ENCODE measurements around the gene BACH2.
A peak's percentile ranks its signal among the peaks of the same experiment; 100 is the strongest.
"Not testable (repeated sequence)": the region's sequence is repeated elsewhere in the genome, so short reads cannot be mapped to it uniquely, and the experiment has no call there.

BACH2 gene

DNA sequence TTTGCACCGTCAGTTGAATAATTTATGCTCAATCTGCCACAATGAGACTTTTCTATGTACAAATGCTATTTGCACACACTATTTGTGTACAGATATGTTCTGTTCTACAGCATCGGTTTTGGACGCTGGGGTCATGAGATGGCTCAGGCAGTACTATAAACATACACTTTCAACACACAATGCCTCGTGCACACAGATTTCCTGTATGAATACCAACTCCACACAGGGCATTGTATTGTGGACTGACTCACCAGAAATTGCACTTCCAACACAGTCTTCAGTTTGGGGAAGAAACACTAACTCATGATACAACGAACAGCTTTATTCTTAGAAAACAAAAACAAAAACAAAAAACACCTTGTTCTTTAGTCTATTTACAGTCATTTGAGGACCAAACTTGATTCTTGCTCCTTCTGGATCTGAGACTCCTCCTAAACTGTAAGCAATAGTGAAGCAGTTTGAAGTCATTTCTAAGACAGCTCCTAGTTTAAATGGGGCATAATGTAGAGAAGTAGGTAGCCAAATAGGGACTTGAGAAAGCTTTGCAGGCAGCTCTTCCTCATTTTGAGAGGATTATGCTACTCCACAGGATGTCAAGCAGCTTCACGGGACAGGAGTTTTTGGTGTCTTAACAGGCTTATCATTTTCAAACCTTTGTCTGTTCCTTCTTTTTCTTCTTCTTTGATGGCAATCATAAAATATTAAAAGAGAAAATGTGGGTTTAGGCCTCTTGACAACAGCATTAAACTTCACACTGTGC, 368.7 kb downstream of the BACH2 start:
- DNase-seq = peak; percentile 10

DNA sequence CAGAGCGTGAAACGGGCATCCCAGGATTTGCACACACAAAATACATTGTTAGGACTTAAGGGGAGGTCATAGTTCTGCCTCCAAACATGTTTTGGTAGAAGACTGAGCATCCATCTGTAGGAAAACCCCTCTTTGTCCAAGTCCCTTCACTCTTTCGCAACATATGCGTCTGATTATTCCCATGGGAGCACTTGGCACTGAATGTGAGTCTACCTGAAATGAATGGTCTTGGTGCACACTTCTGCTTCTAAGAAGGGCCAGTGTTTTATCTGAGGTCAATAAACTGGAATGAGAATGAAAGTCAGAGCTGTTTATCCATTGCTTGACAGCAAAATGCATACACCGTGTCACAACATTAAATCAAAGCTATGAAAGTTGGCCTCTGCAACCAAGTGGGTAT, 369.4 kb downstream of the BACH2 start:
- no peak for DNase-seq

GRCh38 chr6:89925826-89926225, 370.8 kb downstream of the BACH2 start:
- DNase-seq = peak; percentile 21

DNA sequence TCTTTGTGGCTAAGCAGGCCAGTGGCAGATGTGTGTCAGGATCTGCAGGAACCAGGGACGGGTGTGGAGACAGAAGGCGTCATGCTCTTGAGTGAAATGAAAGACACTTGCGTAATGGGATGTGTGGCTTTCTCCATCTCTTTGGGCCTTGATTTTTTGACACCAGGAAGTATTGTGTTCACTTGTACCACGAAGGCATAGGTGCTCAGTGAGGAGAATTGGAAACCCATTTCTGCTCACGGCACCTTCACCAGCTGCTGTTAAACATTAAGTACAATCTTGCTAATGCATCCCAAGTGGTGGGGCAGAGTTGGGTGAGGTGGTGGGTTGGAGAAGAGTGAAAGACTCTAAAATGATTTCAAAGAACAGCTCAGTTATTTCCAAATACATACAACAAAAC, 372.4 kb downstream of the BACH2 start:
- no peak for DNase-seq

DNA sequence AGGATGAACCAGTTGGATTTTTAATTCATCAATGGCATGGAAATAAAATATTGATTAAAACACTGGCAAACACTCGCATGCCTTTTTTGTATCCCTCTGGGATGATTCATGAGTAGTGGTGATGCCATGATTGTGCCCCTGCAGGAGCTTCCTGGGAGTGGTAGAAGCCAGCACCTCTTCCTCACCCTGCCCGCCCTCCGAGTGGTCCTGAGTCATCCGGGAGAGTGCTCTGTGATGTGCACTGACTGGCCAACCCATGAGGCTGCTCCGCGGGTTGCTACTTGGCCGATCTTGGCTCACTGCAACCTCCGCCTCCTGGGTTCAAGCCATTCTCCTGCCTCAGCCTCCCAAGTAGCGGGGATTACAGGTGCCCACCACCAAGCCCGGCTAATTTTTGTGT, 375.0 kb downstream of the BACH2 start:
- DNase-seq = no peak

DNA sequence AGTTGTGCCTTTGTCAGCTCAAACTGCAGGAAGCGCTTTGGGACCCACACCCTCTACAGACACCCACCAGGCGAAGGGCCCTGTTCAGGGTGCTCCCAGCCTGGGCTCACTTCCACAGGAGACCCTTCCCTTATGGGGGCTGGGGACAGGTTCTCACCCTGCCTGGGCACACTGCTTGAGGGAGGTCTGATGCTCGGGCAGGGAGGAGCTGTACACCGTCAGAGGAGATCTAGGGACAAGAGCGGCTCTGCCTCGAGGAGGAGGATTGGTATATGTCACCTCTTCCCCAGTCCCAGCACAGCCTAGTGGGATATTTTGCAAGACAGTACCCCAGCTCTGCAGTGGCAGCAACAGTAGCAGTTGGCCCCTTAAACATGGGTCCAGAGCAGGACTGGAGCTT, 375.4 kb downstream of the BACH2 start:
- no peak for DNase-seq

DNA sequence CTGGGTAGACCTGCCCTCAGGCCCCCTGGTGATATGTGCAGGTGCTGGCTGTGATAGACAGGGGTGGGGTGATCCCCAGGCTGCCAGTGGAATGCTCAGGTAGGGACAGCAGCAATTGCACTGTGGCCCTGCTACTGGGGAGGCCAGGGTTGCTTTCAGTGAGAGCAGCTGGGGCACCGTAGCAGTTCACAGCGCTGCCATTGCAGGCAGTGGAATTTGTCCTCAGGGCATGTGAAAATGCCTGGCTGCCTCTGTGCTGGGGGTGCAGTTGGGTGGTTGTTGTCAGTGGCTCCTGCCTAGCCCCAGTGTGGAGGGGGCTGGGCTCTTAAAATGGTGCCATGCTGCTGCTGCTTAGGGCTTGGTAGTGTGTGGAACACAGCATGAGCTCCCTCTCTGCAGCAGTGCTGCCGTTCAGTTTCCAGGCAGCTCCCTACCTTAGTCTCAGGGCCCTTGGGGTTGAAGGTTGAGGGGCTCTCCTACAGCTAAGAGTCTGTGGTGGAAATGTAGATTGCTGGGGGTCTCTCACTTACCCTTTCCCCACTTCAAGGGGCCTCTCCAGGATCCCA, 378.8 kb downstream of the BACH2 start:
- no peak for DNase-seq

- no peak for DNase-seq
Measured at GRCh38 chr6:89917216-89917615, 379.4 kb downstream of the BACH2 start.

- no peak for DNase-seq
Measured at GRCh38 chr6:89916136-89916920, 380.3 kb downstream of the BACH2 start.

- no peak for DNase-seq
Measured at GRCh38 chr6:89910902-89911240, 385.8 kb downstream of the BACH2 start.

DNA sequence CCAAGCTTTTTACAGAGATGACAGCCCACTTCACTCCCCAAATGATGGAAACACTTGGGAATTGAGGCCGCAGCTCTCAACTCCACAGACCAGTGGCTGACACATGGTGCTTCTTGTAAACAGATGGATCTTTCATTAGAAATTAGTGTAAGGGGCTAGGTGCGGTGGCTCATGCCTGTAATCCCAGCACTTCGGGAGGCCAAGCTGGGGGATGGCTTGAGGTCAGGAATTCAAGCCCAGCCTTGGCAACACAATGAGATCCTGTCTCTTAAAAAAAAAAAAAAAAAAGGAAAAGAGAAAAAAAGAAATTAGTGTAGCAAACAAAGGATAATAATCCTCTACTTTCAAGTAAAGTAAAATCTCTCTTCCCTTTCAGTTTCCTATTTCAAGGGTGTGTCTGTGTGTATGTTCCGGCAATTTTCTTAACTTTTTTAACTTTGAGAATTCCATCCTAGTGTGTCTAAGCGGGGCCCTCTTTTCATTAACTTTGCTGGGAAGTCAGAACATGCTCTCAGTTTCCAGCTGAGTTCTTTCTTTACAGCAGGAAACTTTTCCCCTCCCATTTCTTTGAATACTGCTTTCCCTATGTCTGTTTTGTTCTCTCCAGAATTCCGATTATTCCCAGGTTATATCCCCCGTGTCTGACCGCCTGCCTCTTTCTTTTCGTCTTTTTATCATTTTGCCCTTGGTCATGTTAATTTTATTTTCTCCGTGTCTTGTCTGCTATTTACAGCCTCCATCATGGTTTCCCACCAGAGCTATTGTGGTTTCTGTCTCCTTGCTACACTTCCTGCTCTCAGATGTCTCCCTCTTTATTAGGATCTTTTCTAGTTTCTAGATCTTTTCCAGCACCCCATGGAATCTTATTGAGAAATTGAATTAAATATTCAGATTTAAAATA, 386.4 kb downstream of the BACH2 start:
- not testable (repeated sequence) for DNase-seq

GRCh38 chr6:89895276-89895874, 401.3 kb downstream of the BACH2 start:
- DNase-seq = peak; percentile 58

GRCh38 chr6:89894169-89894568, 402.5 kb downstream of the BACH2 start, which contains the start of gene GJA10:
Gene GJA10, plus strand, starts transcription at chr6:89894469. Its CDS starts 0 bp downstream, at chr6:89894469.
- DNase-seq = no peak

GRCh38 chr6:89892577-89892976, 404.1 kb downstream of the BACH2 start:
- not testable (repeated sequence) for DNase-seq

DNA sequence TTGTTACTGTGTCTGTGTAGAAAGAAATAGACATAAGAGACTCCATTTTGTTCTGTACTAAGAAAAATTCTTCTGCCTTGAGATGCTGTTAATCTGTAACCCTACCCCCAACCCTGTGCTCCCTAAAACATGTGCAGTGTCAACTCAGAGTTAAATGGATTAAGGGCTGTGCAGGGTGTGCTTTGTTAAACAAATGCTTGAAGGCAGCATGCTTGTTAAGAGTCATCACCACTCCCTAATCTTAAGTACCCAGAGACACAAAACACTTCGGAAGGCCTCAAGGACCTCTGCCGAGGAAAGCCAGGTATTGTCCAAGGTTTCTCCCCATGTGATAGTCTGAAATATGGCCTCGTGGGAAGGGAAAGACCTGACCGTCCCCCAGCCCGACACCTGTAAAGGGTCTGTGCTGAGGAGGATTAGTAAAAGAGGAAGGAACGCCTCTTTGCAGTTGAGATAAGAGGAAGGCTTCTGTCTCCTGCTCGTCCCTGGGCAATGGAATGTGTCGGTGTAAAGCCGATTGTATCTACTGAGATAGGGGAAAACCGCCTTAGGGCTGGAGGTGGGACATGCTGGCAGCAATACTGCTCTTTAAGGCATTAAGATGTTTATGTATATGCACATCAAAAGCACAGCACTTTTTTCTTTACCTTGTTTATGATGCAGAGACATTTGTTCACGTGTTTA, 405.7 kb downstream of the BACH2 start:
- DNase-seq = not testable (repeated sequence)

GRCh38 chr6:89888871-89889270, 407.8 kb downstream of the BACH2 start:
- no peak for DNase-seq

DNA sequence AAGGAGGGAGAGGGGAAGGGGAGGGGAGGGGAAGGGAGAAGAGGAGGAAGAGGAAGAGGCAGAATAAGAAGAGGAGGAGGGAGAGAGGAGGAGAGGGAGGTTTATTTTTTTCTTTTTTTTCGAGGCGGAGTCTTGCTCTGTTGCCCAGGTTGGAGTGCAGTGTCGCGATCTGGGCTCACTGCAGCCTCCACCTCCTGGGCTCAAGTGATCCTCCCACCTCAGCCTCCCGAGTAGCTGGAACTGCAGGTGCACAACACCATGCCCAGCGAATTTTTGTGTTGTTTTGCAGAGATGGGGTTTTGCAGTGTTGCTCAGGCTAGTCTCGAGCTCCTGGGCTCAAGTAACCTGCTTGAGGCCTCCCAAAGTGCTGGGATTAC, 408.5 kb downstream of the BACH2 start:
- DNase-seq = no peak

DNA sequence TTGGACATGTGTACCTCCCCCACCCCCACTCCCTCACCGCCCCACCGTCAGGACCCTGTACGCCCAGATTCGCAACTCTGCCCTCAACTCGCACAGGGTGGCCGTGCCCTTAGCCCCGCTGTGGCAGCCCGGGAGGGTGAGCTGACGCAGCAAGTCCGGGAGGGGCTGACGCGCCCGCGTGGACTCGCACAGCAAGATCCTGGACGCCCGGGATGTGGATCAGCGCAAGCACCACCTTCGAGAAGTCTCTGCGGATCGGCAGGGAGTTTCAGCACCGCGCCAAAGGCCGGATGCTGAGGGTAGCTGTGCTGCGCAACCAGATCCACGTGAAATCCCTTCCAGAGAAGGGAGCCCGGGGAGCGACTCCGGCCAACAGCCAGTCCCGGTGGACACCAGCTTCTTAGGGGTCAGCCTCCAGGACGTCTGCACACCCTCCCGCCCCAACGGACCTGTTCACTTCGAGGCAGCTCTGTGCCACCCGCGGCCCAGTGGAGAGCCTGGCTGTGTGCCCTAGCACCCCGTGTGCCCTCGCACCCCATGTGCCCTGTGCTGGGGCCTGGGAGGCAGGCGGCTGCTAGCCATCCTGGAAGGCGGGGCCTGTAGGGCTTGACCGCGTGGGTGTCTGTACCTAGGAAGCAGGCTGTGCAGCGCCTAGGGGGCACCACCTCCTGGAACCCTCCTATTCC, 409.0 kb downstream of the BACH2 start:
- no peak for DNase-seq

DNA sequence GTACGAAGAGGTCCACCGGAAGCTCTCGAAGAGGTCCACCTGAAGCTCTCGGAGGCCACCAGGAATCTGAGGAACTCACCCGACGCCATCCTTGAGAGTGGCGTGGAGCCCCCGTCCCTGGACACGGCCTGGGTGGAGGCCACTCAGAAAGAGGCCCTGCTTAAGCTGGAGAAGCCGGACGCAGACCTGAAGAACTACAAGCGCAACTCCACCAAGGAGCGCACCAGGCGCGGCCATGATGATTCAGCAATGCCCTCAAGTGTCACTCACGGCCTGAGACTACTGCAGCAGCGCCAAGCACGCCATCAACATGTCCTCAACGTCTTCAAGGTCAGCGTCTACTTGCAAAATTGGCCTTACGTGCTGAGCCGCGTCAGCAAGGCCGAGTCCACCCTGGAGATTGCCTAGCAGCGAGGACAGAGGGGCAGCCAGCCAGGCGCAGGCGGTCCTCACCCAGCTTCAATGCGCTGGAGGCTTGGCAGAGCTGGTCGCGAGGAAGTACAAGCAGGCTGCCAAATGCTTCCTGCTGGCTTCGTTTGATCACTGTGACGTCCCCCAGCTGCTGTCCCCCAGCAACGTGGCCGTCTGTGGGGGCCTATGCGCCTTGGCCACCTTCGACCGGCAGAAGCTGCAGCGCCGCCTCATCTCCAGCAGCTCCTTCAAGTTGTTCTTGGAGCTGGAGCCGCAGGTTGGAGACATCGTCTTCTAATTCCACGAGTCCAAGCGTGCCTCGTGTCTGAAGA, 410.1 kb downstream of the BACH2 start:
- DNase-seq = no peak

Measured in fibroblast of skin of right biceps (primary cell).